ENCODE data around the gene MAST3.

MAST3 gene

DNA sequence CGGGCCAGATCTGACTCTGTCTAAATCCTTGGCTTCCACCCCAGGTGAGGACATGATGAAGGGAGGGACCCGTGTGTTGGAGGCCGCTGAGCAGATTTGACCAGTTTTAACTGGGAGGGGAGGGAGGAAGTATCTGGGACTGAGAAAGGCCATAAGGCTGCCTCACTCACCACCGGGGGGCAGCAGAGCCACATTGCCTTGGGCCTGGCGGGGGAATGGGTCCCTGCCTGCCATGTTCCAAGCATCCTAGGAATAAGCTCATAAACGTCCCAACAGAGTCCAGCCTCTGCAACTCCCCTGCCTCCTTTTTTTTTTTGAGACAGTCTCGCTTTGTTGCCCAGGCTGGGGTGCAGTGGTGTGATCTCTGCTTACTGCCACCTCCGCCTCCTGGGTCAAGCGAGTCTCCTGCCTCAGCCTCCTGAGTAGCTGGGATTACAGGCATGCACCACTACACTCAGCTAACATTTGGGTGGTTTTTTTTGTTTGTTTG, 15.5 kb downstream of the MAST3 start:
- H3K4me1 ChIP-seq: peaks cover 13% of the 10 kb centered on the region
- H3K79me2 ChIP-seq: no peaks in the 10 kb centered on the region
- no peaks in the 10 kb centered on the region for H3K27me3 ChIP-seq (ENCODE audit: control insufficient read depth, insufficient read depth, low read length)
- H3K4me2 ChIP-seq (ENCODE audit: low read length): no peak overlapping the region
- H3K27ac ChIP-seq: no peak overlapping the region
- H2AFZ ChIP-seq: no peak overlapping the region
- no peak overlapping the region for H3K9ac ChIP-seq
- H3K4me3 ChIP-seq (ENCODE audit: low read depth, low read length): no peak overlapping the region
- H3K9me3 ChIP-seq (ENCODE audit: control insufficient read depth, low read length): no peaks in the 10 kb centered on the region
- no peaks in the 10 kb centered on the region for H3K36me3 ChIP-seq (ENCODE audit: control insufficient read depth, insufficient read depth, low read length)
- TF ChIP-seq, protein P1, sequence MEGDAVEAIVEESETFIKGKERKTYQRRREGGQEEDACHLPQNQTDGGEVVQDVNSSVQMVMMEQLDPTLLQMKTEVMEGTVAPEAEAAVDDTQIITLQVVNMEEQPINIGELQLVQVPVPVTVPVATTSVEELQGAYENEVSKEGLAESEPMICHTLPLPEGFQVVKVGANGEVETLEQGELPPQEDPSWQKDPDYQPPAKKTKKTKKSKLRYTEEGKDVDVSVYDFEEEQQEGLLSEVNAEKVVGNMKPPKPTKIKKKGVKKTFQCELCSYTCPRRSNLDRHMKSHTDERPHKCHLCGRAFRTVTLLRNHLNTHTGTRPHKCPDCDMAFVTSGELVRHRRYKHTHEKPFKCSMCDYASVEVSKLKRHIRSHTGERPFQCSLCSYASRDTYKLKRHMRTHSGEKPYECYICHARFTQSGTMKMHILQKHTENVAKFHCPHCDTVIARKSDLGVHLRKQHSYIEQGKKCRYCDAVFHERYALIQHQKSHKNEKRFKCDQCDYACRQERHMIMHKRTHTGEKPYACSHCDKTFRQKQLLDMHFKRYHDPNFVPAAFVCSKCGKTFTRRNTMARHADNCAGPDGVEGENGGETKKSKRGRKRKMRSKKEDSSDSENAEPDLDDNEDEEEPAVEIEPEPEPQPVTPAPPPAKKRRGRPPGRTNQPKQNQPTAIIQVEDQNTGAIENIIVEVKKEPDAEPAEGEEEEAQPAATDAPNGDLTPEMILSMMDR (IDR thresholded peaks at IDR 0.05): peak; percentile 90

DNA sequence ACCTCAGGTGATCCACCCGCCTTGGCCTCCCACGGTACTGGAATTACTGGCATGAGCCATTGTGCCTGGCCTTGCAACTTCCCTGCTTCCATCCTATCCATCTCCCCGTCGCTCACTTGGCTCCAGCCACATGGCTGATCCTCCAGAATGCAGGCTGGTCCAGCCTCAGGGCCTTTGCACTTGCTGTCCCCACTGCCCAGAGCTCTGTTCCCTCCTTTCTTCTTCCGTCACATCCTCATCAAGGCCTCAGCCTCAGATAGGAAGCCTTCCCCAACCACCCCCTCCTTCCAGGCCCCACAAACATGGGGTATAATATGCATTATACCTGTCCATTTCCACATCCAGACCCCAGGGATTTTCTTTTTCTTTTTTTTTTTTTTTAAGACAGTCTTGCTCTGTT, 16.2 kb downstream of the MAST3 start:
- Histone ChIP-seq H3K4me3 (ENCODE audit: low read depth, low read length) (no peak overlapping the region), H3K9ac (no peak overlapping the region), H3K36me3 (ENCODE audit: control insufficient read depth, insufficient read depth, low read length) (no peaks in the 10 kb centered on the region), H2AFZ (no peak overlapping the region), H3K9me3 (ENCODE audit: control insufficient read depth, low read length) (no peaks in the 10 kb centered on the region), H3K27ac (no peak overlapping the region), H3K4me2 (ENCODE audit: low read length) (no peak overlapping the region), H3K27me3 (ENCODE audit: control insufficient read depth, insufficient read depth, low read length) (no peaks in the 10 kb centered on the region), H3K79me2 (no peaks in the 10 kb centered on the region), H3K4me1 (peaks cover 13% of the 10 kb centered on the region)
- TF ChIP-seq, protein P1 (IDR thresholded peaks at IDR 0.05): no peak

DNA sequence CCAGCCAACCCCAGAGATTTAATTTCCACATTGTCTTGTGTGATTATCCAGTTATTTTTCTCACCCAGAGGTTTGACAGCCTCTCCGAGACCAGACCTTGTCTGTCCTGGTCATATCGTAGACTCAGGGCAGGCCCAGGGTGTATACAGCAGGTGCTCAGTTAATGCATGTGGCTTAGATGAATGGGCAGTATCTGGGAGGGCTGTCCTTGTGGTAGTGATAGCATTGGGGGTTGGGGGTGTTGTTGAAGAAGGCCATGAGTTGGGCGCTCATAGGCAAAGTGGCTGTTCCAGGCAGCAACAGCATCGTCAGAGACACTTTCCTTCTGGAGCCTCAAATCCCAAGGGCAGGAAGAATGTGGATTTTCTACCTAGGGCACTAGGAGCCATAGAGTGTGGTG, 16.9 kb downstream of the MAST3 start:
- H2AFZ ChIP-seq: no peak overlapping the region
- no peaks in the 10 kb centered on the region for H3K27me3 ChIP-seq (ENCODE audit: control insufficient read depth, insufficient read depth, low read length)
- no peak overlapping the region for H3K27ac ChIP-seq
- no peak overlapping the region for H3K9ac ChIP-seq
- H3K36me3 ChIP-seq (ENCODE audit: control insufficient read depth, insufficient read depth, low read length): no peaks in the 10 kb centered on the region
- TF ChIP-seq, protein P1 (IDR thresholded peaks at IDR 0.05): no peak
- H3K79me2 ChIP-seq: no peaks in the 10 kb centered on the region
- H3K4me1 ChIP-seq: peaks cover 13% of the 10 kb centered on the region
- no peaks in the 10 kb centered on the region for H3K9me3 ChIP-seq (ENCODE audit: control insufficient read depth, low read length)
- no peak overlapping the region for H3K4me3 ChIP-seq (ENCODE audit: low read depth, low read length)
- H3K4me2 ChIP-seq (ENCODE audit: low read length): no peak overlapping the region

DNA sequence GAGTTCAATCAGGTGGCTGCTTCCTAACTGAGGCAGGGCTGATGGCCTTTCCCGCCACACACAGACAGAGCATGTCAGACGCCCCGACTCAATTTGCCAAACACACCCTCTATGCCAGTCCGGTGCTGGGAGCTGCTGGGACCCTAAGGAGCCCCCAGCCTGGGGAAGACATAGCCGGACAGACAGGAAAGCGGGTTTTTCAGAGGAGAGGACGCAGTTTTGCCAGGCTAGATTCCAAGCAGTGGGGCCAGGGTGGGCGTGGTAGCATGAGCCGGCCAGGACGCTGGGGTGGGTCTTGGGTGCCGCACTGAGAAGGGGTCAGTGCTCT, 19.8 kb downstream of the MAST3 start:
- H3K27me3 ChIP-seq (ENCODE audit: control insufficient read depth, insufficient read depth, low read length): no peaks in the 10 kb centered on the region
- H2AFZ ChIP-seq: peak overlapping the region; percentile 72
- no peaks in the 10 kb centered on the region for H3K79me2 ChIP-seq
- peak overlapping the region; percentile 41 for H3K4me3 ChIP-seq (ENCODE audit: low read depth, low read length)
- TF ChIP-seq, protein P1 (IDR thresholded peaks at IDR 0.05): no peak
- H3K9me3 ChIP-seq (ENCODE audit: control insufficient read depth, low read length): no peaks in the 10 kb centered on the region
- H3K9ac ChIP-seq: no peak overlapping the region
- H3K36me3 ChIP-seq (ENCODE audit: control insufficient read depth, insufficient read depth, low read length): no peaks in the 10 kb centered on the region
- peak overlapping the region; percentile 56 for H3K4me2 ChIP-seq (ENCODE audit: low read length)
- peaks cover 4% of the 10 kb centered on the region for H3K4me1 ChIP-seq
- no peak overlapping the region for H3K27ac ChIP-seq

DNA sequence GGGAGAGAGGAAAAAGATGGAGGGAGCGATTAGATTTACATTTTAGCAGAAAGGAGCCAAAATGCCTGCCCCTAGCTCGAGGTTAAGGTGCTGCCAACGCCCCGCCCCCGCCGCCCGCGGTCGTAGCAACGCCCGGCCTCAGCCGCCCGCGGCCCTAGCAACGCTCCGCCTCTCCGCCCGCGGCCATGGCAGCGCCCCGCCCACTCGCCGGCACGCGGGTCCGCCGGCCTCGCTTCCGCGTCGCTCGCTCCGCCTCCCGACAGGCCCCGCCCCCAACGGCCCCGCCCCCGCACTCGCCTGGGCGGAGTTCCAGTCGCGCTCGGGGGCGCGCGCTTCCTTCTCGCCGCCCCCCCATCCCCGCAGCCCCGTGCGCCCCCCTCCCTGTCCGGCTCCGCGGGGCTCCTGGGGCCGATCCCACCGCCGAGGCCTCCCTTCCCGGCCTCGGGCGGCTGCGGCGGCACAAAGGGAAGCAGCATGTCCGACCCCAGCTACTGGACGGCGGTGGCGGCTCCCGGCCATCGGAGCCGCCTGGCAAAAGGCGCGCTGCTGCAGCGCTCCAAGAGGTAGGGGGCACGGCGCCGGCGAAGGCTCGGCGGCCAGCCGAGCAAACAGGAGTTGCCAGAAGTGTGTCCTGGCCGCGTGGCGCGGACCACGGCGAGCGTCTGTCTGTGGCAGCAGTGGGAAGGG, 20.3 kb downstream of the MAST3 start:
- Histone ChIP-seq H3K27me3 (ENCODE audit: control insufficient read depth, insufficient read depth, low read length) (no peaks in the 10 kb centered on the region), H3K4me2 (ENCODE audit: low read length) (peak overlapping the region; percentile 67), H3K27ac (peak overlapping the region; percentile 34), H3K4me1 (peaks cover 4% of the 10 kb centered on the region), H3K36me3 (ENCODE audit: control insufficient read depth, insufficient read depth, low read length) (no peaks in the 10 kb centered on the region), H2AFZ (peak overlapping the region; percentile 83), H3K9ac (no peak overlapping the region), H3K4me3 (ENCODE audit: low read depth, low read length) (peak overlapping the region; percentile 53), H3K9me3 (ENCODE audit: control insufficient read depth, low read length) (no peaks in the 10 kb centered on the region), H3K79me2 (no peaks in the 10 kb centered on the region)
- TF ChIP-seq, protein P1 (IDR thresholded peaks at IDR 0.05): no peak

Data from parathyroid adenoma (tissue), 2 donors.